Measurements from ENCODE around the gene TMEM91. TPM values are rescaled to one million over a fixed set of nuclear protein-coding genes. Genes with fewer than 3 reads are reported as not detected.
A peak's percentile ranks its signal among the peaks of the same experiment; 100 is the strongest.

TMEM91 gene
- total and polyA plus RNA-seq, 2 of the 13 experiments (the other 11 are each of a cell fraction or from before 2014, with no cell fraction given), result 6.3 to 10.3 TPM

DNA sequence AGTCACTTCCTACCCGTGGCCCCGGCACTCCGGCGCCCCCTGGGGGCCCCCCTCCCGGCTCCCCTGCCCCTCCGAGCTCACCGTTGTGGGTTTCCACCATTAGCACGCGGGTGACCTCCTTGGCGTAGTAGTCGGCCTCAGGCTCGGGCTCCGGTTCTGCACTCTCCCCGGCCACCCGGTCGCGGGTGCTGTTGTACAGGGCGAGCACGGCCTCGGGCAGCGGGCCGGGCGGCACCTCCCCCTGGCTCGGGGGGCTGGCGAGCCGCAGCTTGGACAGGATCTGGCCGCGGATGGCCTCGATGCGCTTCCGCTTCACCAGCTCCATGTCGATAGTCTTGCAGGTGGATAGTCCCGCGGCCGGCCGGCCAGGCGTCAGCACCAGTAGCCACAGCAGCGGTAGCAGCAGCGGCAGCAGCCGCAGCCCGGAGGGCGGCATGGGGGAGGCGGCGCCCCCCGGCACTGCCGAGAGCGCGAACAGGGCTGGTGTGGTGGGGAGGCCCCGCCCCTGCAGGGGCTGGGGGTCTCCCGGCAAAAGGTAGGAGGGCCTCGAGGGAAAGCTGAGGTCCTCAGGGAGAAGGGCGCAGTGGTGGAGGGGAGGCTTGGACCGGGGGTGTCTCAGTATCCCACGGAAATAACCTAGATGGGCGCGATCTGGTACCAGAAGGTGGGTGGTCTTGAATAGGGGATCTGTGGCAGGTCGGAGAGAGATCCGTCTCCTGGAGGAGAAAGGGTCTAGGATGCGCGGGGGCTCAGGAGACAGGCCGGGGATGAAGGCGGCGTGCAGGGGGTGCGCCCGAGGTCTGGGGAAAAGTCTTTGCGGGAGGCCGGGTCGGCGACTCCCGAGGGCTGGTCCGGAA, 23.5 kb upstream of the TMEM91 start (continued):
- TF ChIP-seq ZNF503 (CRISPR knock-in tag; IDR thresholded peaks at IDR 0.05) (0 out of 2 replicates have a peak, but pooled peaks have one; percentile 38), SOX13 (IDR thresholded peaks at IDR 0.05) (no peak), SOX13 (CRISPR knock-in tag; conservative IDR thresholded peaks at IDR 0.05 in 1 of 2, IDR thresholded peaks at IDR 0.05 in 1 of 2) (no peak), SRF (IDR thresholded peaks at IDR 0.05; ENCODE audit: low read depth, low read length) (no peak), NR2F1 (CRISPR knock-in tag; IDR thresholded peaks at IDR 0.05) (no peak), ARNT (IDR thresholded peaks at IDR 0.05) (no peak), RAD21 (CRISPR knock-in tag; IDR thresholded peaks at IDR 0.05) (no peak), ZNF747 (CRISPR knock-in tag; IDR thresholded peaks at IDR 0.05; ENCODE audit: borderline replicate concordance) (no peak), CBX5 (CRISPR knock-in tag; IDR thresholded peaks at IDR 0.05; ENCODE audit: borderline replicate concordance) (no peak; the same call in 1 of the 2 replicates), U2AF1 (optimal IDR thresholded peaks at IDR 0.05; ENCODE audit: low read depth, low read length) (no peak), ZNF770 (CRISPR knock-in tag; IDR thresholded peaks at IDR 0.05) (peak; percentile 43; the same call in 1 of the 2 replicates), ZNF207 (IDR thresholded peaks at IDR 0.05; ENCODE audit: borderline replicate concordance) (no peak), GATA4 (IDR thresholded peaks at IDR 0.05; ENCODE audit: borderline replicate concordance, low read depth) (no peak), ARNT2 (CRISPR knock-in tag; IDR thresholded peaks at IDR 0.05; ENCODE audit: low read depth) (no peak), ZNF264 (CRISPR knock-in tag; IDR thresholded peaks at IDR 0.05) (no peak), ZNF605 (CRISPR knock-in tag; IDR thresholded peaks at IDR 0.05) (no peak; the same call in 1 of the 2 replicates), SRY (CRISPR knock-in tag; IDR thresholded peaks at IDR 0.05) (peak; percentile 42; the same call in 1 of the 2 replicates), HOXA9 (CRISPR knock-in tag; IDR thresholded peaks at IDR 0.05; ENCODE audit: borderline replicate concordance) (no peak), TEAD2 (CRISPR knock-in tag; IDR thresholded peaks at IDR 0.05) (no peak), ZC3H13 (CRISPR knock-in tag; IDR thresholded peaks at IDR 0.05) (peak; percentile 78; the same call in 1 of the 2 replicates)
- TF ChIP-seq, protein P1, sequence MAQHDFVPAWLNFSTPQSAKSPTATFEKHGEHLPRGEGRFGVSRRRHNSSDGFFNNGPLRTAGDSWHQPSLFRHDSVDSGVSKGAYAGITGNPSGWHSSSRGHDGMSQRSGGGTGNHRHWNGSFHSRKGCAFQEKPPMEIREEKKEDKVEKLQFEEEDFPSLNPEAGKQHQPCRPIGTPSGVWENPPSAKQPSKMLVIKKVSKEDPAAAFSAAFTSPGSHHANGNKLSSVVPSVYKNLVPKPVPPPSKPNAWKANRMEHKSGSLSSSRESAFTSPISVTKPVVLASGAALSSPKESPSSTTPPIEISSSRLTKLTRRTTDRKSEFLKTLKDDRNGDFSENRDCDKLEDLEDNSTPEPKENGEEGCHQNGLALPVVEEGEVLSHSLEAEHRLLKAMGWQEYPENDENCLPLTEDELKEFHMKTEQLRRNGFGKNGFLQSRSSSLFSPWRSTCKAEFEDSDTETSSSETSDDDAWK (CRISPR knock-in tag; IDR thresholded peaks at IDR 0.05), result no peak
- TF ChIP-seq, protein P2, sequence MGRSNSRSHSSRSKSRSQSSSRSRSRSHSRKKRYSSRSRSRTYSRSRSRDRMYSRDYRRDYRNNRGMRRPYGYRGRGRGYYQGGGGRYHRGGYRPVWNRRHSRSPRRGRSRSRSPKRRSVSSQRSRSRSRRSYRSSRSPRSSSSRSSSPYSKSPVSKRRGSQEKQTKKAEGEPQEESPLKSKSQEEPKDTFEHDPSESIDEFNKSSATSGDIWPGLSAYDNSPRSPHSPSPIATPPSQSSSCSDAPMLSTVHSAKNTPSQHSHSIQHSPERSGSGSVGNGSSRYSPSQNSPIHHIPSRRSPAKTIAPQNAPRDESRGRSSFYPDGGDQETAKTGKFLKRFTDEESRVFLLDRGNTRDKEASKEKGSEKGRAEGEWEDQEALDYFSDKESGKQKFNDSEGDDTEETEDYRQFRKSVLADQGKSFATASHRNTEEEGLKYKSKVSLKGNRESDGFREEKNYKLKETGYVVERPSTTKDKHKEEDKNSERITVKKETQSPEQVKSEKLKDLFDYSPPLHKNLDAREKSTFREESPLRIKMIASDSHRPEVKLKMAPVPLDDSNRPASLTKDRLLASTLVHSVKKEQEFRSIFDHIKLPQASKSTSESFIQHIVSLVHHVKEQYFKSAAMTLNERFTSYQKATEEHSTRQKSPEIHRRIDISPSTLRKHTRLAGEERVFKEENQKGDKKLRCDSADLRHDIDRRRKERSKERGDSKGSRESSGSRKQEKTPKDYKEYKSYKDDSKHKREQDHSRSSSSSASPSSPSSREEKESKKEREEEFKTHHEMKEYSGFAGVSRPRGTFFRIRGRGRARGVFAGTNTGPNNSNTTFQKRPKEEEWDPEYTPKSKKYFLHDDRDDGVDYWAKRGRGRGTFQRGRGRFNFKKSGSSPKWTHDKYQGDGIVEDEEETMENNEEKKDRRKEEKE (IDR thresholded peaks at IDR 0.05), result no peak

All from HepG2 (cell line).